OCI-LY3 (cell line): ENCODE measurements around the gene DNAJC7.

Source experiments
- H2AFZ ChIP-seq: fragments of 200-600, 300-600 bp; shearing (Covaris generic); 2 replicates; pipeline ENCODE4 v1.6.0; 2014; ENCODE audit warnings: antibody characterized with exemption, low read depth, low read length
- H3K27ac ChIP-seq: fragments of 200-600, 300-600 bp; sonication (generic); 2 replicates; pipeline ENCODE4 v1.5.1; 2014; ENCODE audit warnings: mild to moderate bottlenecking, low read length, moderate library complexity, mixed read lengths
- H3K27me3 ChIP-seq: fragments of 200-600, 300-600 bp; sonication (generic); 2 replicates; pipeline ENCODE4 v1.6.1; 2014; ENCODE audit warnings: low read depth, low read length, mixed read lengths
- H3K36me3 ChIP-seq: fragments of 200-600, 300-600 bp; sonication (generic); replicated peaks from 2 replicates; pipeline ENCODE3; 2014; ENCODE audit warnings: low read depth, low read length, mixed read lengths
- H3K4me1 ChIP-seq: fragments of 300-600, 200-600 bp; sonication (generic); 2 replicates; pipeline ENCODE4 v1.6.1; 2014; ENCODE audit warnings: low read length, mixed read lengths
- H3K4me2 ChIP-seq: fragments of 200-600, 300-600 bp; sonication (generic); 2 replicates; pipeline ENCODE4 v1.6.1; 2014; ENCODE audit warnings: low read length, mixed read lengths
- H3K4me3 ChIP-seq: fragments of 300-600, 200-600 bp; sonication (generic); 2 replicates; pipeline ENCODE4 v1.5.1; 2014; ENCODE audit warnings: antibody characterized with exemption, mild to moderate bottlenecking, low read length, moderate library complexity
- H3K79me2 ChIP-seq: fragments of 300-600, 200-600 bp; shearing (Covaris generic); 2 replicates; pipeline ENCODE4 v1.6.1; 2014; ENCODE audit warnings: mild to moderate bottlenecking, low read length, mixed read lengths
- H3K9ac ChIP-seq: fragments of 300-600, 200-600 bp; shearing (Covaris generic); 2 replicates; pipeline ENCODE4 v1.6.0; 2014; ENCODE audit warnings: mild to moderate bottlenecking, low read length, moderate library complexity
- H3K9me3 ChIP-seq: fragments of 200-600, 300-600 bp; shearing (Covaris generic); 2 replicates; pipeline ENCODE4 v1.6.1; 2014; ENCODE audit warnings: low read length, mixed read lengths; ENCODE audit not compliant: insufficient read depth
- H4K20me1 ChIP-seq: fragments of 200-600, 300-600 bp; sonication (generic); 2 replicates; pipeline ENCODE4 v1.6.1; 2016; ENCODE audit warnings: low read length, mixed read lengths; ENCODE audit not compliant: insufficient read depth
- CTCF ChIP-seq: fragments of 200-600, 300-600 bp; sonication (generic); IDR thresholded peaks from 2 replicates; pipeline ENCODE4 v1.5.1; 2014; ENCODE audit warnings: antibody characterized with exemption, low read length, low read depth
- EZH2phosphoT487 ChIP-seq: fragments of 200-600 bp; shearing (Covaris generic); IDR thresholded peaks from 2 replicates; pipeline ENCODE4 v1.6.1; 2018; ENCODE audit warnings: antibody characterized with exemption, mixed run types, low read depth

DNAJC7 gene

GRCh38 chr17:42052346-42052877, 35.2 kb upstream of the DNAJC7 start:
- no peak overlapping the region for H3K4me3 ChIP-seq
- H3K27ac ChIP-seq: no peak overlapping the region
- no peaks in the 10 kb centered on the region for H3K27me3 ChIP-seq
- H3K4me1 ChIP-seq: peaks cover 11% of the 10 kb centered on the region; the same call in 1 of the 2 replicates
- H3K9ac ChIP-seq: no peak overlapping the region
- H3K4me2 ChIP-seq: no peak overlapping the region
- peaks cover 45% of the 10 kb centered on the region for H3K36me3 ChIP-seq
- peaks cover 5% of the 10 kb centered on the region; the same call in 1 of the 2 replicates for H3K9me3 ChIP-seq
- TF ChIP-seq EZH2phosphoT487 (no peak), CTCF (no peak)
- H2AFZ ChIP-seq: no peak overlapping the region
- H3K79me2 ChIP-seq: peaks cover 35% of the 10 kb centered on the region; the same call in 1 of the 2 replicates
- peaks cover 74% of the 10 kb centered on the region for H4K20me1 ChIP-seq

- Histone ChIP-seq H3K4me3 (no peak overlapping the region), H3K9me3 (no peaks in the 10 kb centered on the region), H3K79me2 (peaks cover 37% of the 10 kb centered on the region; the same call in 1 of the 2 replicates), H3K27ac (no peak overlapping the region), H3K9ac (no peak overlapping the region), H3K4me2 (no peak overlapping the region), H2AFZ (no peak overlapping the region), H3K36me3 (peaks cover 37% of the 10 kb centered on the region), H4K20me1 (peaks cover 74% of the 10 kb centered on the region), H3K4me1 (peaks cover 3% of the 10 kb centered on the region; the same call in 1 of the 2 replicates), H3K27me3 (no peaks in the 10 kb centered on the region)
- TF ChIP-seq CTCF: no peak
- TF ChIP-seq EZH2phosphoT487: no peak
Measured at GRCh38 chr17:42051645-42052044, 34.4 kb upstream of the DNAJC7 start.

GRCh38 chr17:42051013-42051400, 33.8 kb upstream of the DNAJC7 start:
- no peak overlapping the region for H3K4me3 ChIP-seq
- no peaks in the 10 kb centered on the region for H3K4me1 ChIP-seq
- H2AFZ ChIP-seq: no peak overlapping the region

GRCh38 chr17:42050393-42051012, 33.3 kb upstream of the DNAJC7 start, which contains the start of gene C17orf113:
TSS of gene C17orf113 (minus strand) at chr17:42050601. CDS start at chr17:42043376, 7,225 bp downstream.
- Histone ChIP-seq H3K27ac (no peak within 1 kb of the TSS), H4K20me1 (peaks cover 70% of the 10 kb centered on the region), H3K27me3 (no peaks in the 10 kb centered on the region), H3K4me1 (no peaks in the 10 kb centered on the region), H3K36me3 (peaks cover 26% of the 10 kb centered on the region), H3K79me2 (peaks cover 43% of the 10 kb centered on the region), H3K9ac (no peak within 1 kb of the TSS), H3K9me3 (no peaks in the 10 kb centered on the region), H3K4me2 (no peak within 1 kb of the TSS), H3K4me3 (no peak within 1 kb of the TSS), H2AFZ (no peak within 1 kb of the TSS)
- TF ChIP-seq EZH2phosphoT487 (no peak), CTCF (no peak)

More at GRCh38 chr17:42051013-42051400, 33.8 kb upstream of the DNAJC7 start:
- H3K27me3 ChIP-seq: no peaks in the 10 kb centered on the region
- no peak overlapping the region for H3K9ac ChIP-seq
- H3K27ac ChIP-seq: no peak overlapping the region
- no peak overlapping the region for H3K4me2 ChIP-seq
- H3K36me3 ChIP-seq: peaks cover 31% of the 10 kb centered on the region
- peaks cover 70% of the 10 kb centered on the region for H4K20me1 ChIP-seq
- TF ChIP-seq EZH2phosphoT487 (no peak), CTCF (no peak)
- H3K9me3 ChIP-seq: no peaks in the 10 kb centered on the region
- peaks cover 38% of the 10 kb centered on the region for H3K79me2 ChIP-seq
